ENCODE data around the gene OGA. TPM values are rescaled to one million over a fixed set of nuclear protein-coding genes. Genes with fewer than 3 reads are reported as not detected.

Gene OGA
- total and polyA plus RNA-seq, 2 of the 8 experiments (the other 6 are each of a cell fraction or from before 2014, with no cell fraction given) = 31.2 to 107 TPM

DNA sequence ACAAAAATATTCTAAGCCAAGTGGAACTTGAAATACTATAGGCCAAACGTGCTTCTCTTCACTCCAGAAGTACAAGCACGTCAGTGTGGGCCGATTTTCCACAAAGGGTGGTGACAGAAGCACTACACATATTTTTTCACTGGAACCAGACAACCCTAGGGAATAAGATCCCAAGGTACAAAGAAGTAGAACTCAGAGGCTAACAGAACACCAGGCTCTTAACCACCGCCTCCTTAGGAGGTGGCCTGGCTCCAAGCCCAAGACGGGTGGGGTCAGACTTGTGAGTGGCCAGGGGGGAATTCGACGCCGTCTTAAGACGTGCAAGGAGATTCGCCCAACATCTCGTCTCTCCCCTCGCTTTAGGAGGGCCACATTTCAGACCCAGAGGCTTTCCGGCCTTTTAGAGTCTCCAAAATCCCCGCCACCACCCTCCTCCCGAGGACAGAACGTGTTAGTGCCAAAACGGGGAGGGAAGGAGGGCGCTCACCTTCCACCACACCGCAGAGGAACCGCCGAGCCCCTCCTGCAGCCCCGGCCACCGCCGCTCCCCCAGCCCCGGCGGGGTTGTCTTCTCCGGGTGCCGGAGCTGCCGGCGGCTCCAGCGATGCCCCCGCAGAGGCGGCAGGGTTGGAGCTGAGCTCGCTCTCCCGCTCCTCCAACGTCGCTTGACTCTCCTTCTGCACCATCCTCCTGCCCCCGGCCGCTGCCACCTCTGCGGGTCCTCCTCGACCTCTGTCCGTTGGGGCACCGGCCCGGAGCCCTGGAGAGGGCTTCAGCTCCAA is 716 bp downstream of the OGA start:
- Histone ChIP-seq H3K14ac (ENCODE audit: insufficient read length) (peak overlapping the region; percentile 56), H3K4me3 (ENCODE audit: extremely low read depth in 1 of 4, insufficient read depth in 2 of 4, low read depth in 3 of 4, low read length in 4 of 4) (peak overlapping the region; percentile 77 to 98 (median 90)), H4K91ac (replicated peaks; ENCODE audit: insufficient read length, low read length) (peak overlapping the region; percentile 46), H3K36me3 (ENCODE audit: control insufficient read depth in 2 of 4, insufficient read depth in 4 of 4, low read length in 3 of 4) (peaks cover 0 to 7% (median 0%) of the 10 kb centered on the region in 4 experiments; a peak in 4 of 8 replicates), H3K4me2 (ENCODE audit: insufficient read depth in 1 of 2, low read depth in 2 of 2, low read length in 2 of 2) (peak overlapping the region; percentile 90 to 92), H3K4me1 (replicated peaks in 1 of 4; ENCODE audit: control insufficient read depth in 3 of 4, insufficient read depth in 4 of 4, low read length in 3 of 4) (peaks cover 0 to 5% (median 0%) of the 10 kb centered on the region in 4 experiments; a peak in 3 of 7 replicates), H3K23me2 (ENCODE audit: low read depth, low read length) (peaks cover 14% of the 10 kb centered on the region), H2BK5ac (ENCODE audit: low read depth, low read length) (peak overlapping the region; percentile 100), H2AFZ (ENCODE audit: low read length) (no peak overlapping the region), H2BK12ac (ENCODE audit: low read depth, low read length) (peak overlapping the region; percentile 39; the same call in 1 of the 2 replicates), H3K56ac (replicated peaks; ENCODE audit: insufficient read length, low read depth, low read length) (peak overlapping the region; percentile 89), H3K18ac (ENCODE audit: extremely low read depth, low read length) (peak overlapping the region; percentile 91), H3K79me2 (ENCODE audit: control insufficient read depth in 1 of 2, insufficient read depth in 2 of 2, low read length in 2 of 2) (peaks cover 44 to 60% of the 10 kb centered on the region in 2 experiments), H3K9ac (replicated peaks in 1 of 4; ENCODE audit: extremely low read depth in 1 of 4, low read depth in 3 of 4, low read length in 3 of 4) (peak overlapping the region; percentile 91 to 100 (median 100)), H4K8ac (ENCODE audit: extremely low read depth, insufficient read depth, low read length) (peak overlapping the region; percentile 100; the same call in 1 of the 2 replicates), H3K4ac (replicated peaks; ENCODE audit: insufficient read length, low read depth, low read length) (peak overlapping the region; percentile 17), H3K9me3 (ENCODE audit: insufficient read depth in 2 of 2, low read depth in 1 of 2, low read length in 1 of 2) (no peaks in the 10 kb centered on the region), H2BK20ac (ENCODE audit: low read length) (no peak overlapping the region), H4K20me1 (replicated peaks in 1 of 2; ENCODE audit: control insufficient read depth in 1 of 2, insufficient read depth in 2 of 2, low read length in 2 of 2) (peaks cover 27 to 29% of the 10 kb centered on the region in 2 experiments), H3K27me3 (replicated peaks in 1 of 4; ENCODE audit: control insufficient read depth in 3 of 4, extremely low read depth in 1 of 4, insufficient read depth in 3 of 4, low read length in 3 of 4) (no peaks in the 10 kb centered on the region), H3K23ac (ENCODE audit: insufficient read length) (no peak overlapping the region), H3K79me1 (ENCODE audit: low read depth, low read length) (peaks cover 9% of the 10 kb centered on the region), H2AK5ac (ENCODE audit: low read depth, low read length) (no peak overlapping the region; the same call in 1 of the 2 replicates), H4K5ac (ENCODE audit: insufficient read length, low read depth, low read length) (peak overlapping the region; percentile 85), H2BK15ac (ENCODE audit: low read length) (no peak overlapping the region), H3K27ac (ENCODE audit: low read depth, low read length) (peak overlapping the region; percentile 100), H2BK120ac (replicated peaks; ENCODE audit: low read depth, low read length) (peak overlapping the region; percentile 27)
- no peak for FAIRE-seq
- ChIA-PET POLR2A (ENCODE audit: partially characterized antibody) (interaction anchor here (0.7 to 6.0 kb wide), 38 partner anchors 9 to 304 kb away, joined by 3 to 100 read pairs (median 6); partner anchors contain the start of genes ARMH3, FBXW4, HPS6 and KCNIP2), CTCF (ENCODE audit: partially characterized antibody) (interaction anchor here (1.3 to 7.0 kb wide), 5 partner anchors 19 to 37 kb away, joined by 5 to 46 read pairs (median 5); partner anchors contain the start of gene KCNIP2)
- WGBS, 2 experiments (ENCODE audit: extremely low coverage in 1 of 2, insufficient coverage in 1 of 2, insufficient read length in 1 of 2, insufficient replicate concordance in 2 of 2, low coverage in 1 of 2, low lambda C conversion rate in 2 of 2, missing lambda C conversion rate in 1 of 2) = 2% methylated on average over 34 of the region's 44 CpGs; no CpG with 5 or more reads in 1 of the 2 experiments
- peak in 1 of 2 experiments; percentile 45 for DNase-seq (ENCODE audit: low read depth in 1 of 2, low spot score in 2 of 2)
- TF ChIP-seq TCF12 (IDR thresholded peaks at IDR 0.05; ENCODE audit: low read depth, low read length) (no peak), EZH2 (IDR thresholded peaks at IDR 0.05; ENCODE audit: low read depth, low read length, severe bottlenecking) (no peak), KDM1A (IDR thresholded peaks at IDR 0.05; ENCODE audit: borderline replicate concordance, low read length) (peak; percentile 11; the same call in 1 of the 2 replicates), JUND (IDR thresholded peaks at IDR 0.05; ENCODE audit: low read length) (no peak), ASH2L (IDR thresholded peaks at IDR 0.05; ENCODE audit: low read length) (peak; percentile 71), YY1 (IDR thresholded peaks at IDR 0.05; ENCODE audit: low read depth, low read length) (no peak)
- TF ChIP-seq, protein P1, sequence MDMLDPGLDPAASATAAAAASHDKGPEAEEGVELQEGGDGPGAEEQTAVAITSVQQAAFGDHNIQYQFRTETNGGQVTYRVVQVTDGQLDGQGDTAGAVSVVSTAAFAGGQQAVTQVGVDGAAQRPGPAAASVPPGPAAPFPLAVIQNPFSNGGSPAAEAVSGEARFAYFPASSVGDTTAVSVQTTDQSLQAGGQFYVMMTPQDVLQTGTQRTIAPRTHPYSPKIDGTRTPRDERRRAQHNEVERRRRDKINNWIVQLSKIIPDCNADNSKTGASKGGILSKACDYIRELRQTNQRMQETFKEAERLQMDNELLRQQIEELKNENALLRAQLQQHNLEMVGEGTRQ (IDR thresholded peaks at IDR 0.05; ENCODE audit: low read length) = no peak

Measured in H1 (cell line).